ENCODE measurements around the gene MAP2K6.

The MAP2K6 gene

DNA sequence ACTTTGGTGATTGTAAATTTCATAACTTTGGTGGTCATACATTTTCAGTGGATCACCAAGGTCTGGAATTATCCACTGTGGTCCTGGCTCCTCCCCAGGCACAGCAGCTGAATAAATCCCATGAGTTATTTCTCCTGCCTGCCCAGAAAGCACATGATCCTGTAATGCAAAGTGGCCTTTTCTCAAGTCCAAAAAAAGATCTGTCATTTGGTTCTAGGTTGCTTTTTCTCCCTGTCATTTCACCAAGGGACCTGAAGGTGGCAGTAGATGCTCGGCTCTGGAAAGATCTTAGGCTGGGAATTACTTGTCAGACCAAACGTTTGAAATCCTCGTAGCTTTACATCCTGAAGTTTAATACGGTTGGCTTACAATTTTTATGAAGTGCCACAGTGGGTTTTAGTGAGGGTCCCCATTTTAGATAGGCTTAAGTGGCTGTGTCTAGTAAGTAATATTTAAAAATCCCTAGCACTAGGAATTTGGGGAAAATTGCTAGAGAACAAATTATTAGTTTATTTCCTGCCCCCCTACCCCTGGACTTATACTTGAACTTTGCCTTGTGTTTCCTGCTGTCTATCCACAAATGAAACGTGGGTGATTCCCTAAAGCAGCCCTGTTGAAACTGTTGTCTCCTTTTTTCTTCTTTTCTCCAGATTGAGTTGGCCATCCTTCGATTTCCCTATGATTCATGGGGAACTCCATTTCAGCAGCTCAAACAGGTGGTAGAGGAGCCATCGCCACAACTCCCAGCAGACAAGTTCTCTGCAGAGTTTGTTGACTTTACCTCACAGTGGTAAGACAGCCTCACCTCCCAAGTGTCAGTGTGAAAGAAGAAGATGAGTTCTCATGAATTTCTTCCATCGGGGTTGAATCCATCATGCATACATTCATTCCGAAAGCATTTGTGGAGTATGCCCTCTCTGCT is 111.7 kb downstream of the MAP2K6 start:
- Histone ChIP-seq H3K4me1 (ENCODE audit: control insufficient read depth in 1 of 2, insufficient read depth in 2 of 2, low read length in 2 of 2) (no peaks in the 10 kb centered on the region), H3K9me3 (ENCODE audit: control insufficient read depth in 1 of 2, low read length in 2 of 2) (no peaks in the 10 kb centered on the region), H3K27ac (ENCODE audit: low read depth, low read length) (no peak overlapping the region), H3K4me3 (ENCODE audit: low read depth in 1 of 2, low read length in 2 of 2) (no peak overlapping the region), H3K27me3 (ENCODE audit: control insufficient read depth in 1 of 2, insufficient read depth in 2 of 2, low read length in 2 of 2) (no peaks in the 10 kb centered on the region), H3K9ac (ENCODE audit: low read depth in 1 of 2, low read length in 2 of 2) (no peak overlapping the region), H3K36me3 (ENCODE audit: control insufficient read depth in 1 of 2, insufficient read depth in 2 of 2, low read length in 2 of 2) (peaks cover 5 to 23% of the 10 kb centered on the region in 2 donors)

DNA sequence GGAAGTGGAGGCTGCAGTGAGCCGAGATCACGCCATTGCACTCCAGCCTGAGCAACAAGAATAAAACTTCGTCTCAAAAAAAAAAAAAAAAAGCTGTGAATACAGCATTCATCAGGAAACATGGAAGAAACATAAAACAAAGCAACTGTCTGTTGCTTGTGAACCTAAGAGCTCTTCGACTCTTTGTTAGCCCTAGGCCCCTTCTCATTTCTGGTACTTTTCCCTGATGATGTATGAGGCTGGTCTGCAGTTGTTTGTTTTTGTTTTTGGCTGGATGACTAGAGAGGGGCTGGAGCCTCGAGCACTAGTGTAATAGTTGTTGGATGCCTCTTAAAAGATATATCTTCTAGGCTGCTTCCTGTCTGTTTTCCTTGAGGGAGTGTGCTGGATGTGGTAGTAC is 113.5 kb downstream of the MAP2K6 start:
- H3K4me3 ChIP-seq (ENCODE audit: low read depth in 1 of 2, low read length in 2 of 2): no peak overlapping the region
- H3K4me1 ChIP-seq (ENCODE audit: control insufficient read depth in 1 of 2, insufficient read depth in 2 of 2, low read length in 2 of 2): no peaks in the 10 kb centered on the region
- no peak overlapping the region for H3K27ac ChIP-seq (ENCODE audit: low read depth, low read length)
- no peaks in the 10 kb centered on the region for H3K9me3 ChIP-seq (ENCODE audit: control insufficient read depth in 1 of 2, low read length in 2 of 2)
- H3K9ac ChIP-seq (ENCODE audit: low read depth in 1 of 2, low read length in 2 of 2): no peak overlapping the region
- H3K36me3 ChIP-seq (ENCODE audit: control insufficient read depth in 1 of 2, insufficient read depth in 2 of 2, low read length in 2 of 2): peaks cover 4 to 20% of the 10 kb centered on the region in 2 donors
- no peaks in the 10 kb centered on the region for H3K27me3 ChIP-seq (ENCODE audit: control insufficient read depth in 1 of 2, insufficient read depth in 2 of 2, low read length in 2 of 2)

DNA sequence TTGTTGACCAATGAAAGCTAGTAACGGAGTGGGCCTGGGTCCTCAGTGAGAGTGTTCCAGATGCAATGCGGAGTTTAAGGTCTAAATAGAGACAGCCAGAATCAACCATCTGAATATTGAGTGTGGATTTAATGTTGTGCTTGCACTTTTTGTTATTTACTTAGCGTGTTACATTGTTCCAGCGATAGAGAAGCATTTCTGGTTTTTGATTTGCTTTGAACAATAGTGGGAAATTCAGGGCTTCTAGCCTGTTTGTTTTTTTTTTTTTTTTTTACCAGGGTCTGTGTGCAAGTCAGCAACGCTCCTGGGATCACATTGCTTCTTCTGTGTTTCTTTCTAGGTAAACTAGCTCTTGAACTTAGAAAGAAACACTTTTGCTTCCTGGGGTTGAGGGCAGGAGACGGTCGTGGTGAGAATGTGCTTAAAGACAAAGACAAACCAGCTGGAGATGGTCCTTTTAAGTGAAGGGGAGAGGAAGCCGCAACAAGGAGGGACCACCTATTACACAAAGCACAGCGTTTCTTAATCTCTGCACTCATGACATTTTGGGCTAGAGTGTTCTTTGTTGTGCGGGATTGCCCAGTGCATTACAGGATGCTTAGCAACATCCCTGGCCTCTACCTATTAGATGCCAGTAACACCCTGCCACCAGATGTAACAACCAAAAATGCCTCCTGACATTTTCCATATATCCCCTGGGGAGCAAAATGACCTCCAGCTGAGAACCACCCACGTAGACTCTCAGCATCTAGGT is 119.2 kb downstream of the MAP2K6 start:
- peaks cover 3 to 5% of the 10 kb centered on the region in 2 donors for H3K36me3 ChIP-seq (ENCODE audit: control insufficient read depth in 1 of 2, insufficient read depth in 2 of 2, low read length in 2 of 2)
- no peak overlapping the region for H3K27ac ChIP-seq (ENCODE audit: low read depth, low read length)
- H3K4me1 ChIP-seq (ENCODE audit: control insufficient read depth in 1 of 2, insufficient read depth in 2 of 2, low read length in 2 of 2): peaks cover 0 to 9% of the 10 kb centered on the region in 2 donors
- H3K4me3 ChIP-seq (ENCODE audit: low read depth in 1 of 2, low read length in 2 of 2): no peak overlapping the region
- no peaks in the 10 kb centered on the region for H3K9me3 ChIP-seq (ENCODE audit: control insufficient read depth in 1 of 2, low read length in 2 of 2)
- H3K27me3 ChIP-seq (ENCODE audit: control insufficient read depth in 1 of 2, insufficient read depth in 2 of 2, low read length in 2 of 2): no peaks in the 10 kb centered on the region
- no peak overlapping the region for H3K9ac ChIP-seq (ENCODE audit: low read depth in 1 of 2, low read length in 2 of 2)

DNA sequence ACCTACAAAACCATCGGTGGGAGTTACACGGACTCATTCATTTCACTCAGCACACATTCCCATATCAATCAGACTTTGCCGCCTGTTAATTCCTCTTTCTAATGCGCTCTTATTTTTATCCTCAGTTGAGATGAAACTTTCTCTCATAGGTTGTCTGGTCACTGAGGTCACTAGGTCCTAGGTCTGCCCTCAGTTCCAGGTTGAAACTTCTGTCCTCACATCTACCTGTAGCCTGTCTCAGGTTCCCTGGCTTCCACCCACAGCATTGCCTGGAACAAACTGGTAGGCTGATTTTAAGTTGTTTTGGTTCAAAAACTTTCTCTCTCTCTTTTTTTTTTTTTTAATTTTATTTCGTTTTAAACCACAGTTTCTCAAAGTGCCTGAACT is 119.7 kb downstream of the MAP2K6 start:
- no peak overlapping the region for H3K27ac ChIP-seq (ENCODE audit: low read depth, low read length)
- H3K36me3 ChIP-seq (ENCODE audit: control insufficient read depth in 1 of 2, insufficient read depth in 2 of 2, low read length in 2 of 2): peaks cover 3 to 5% of the 10 kb centered on the region in 2 donors
- H3K9ac ChIP-seq (ENCODE audit: low read depth in 1 of 2, low read length in 2 of 2): no peak overlapping the region

DNA sequence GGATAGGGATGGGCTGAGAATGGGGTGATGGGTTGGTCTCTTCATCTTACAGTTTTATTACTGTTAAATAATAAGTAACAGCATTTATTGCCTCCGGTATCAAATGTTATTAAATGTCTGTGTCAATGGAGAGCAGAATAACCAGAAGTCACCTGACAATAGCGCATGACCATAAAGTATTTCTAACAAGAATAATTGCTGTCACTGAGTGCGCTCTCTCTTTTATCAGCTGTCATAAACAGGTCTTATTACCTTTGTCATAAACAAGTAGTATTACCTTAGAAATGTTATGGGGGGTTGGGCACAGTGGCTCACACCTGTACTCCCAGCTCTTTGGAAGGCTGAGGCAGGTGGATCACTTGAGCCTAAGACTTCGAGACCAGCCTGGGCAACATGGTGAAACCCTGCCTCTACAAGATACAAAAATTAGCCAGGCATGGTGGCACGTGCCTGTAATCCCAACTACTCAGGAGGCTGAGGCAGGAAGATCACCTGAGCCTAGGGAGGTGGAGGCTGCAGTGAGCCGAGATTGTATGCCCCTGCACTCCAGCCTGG is 120.6 kb downstream of the MAP2K6 start:
- H3K36me3 ChIP-seq (ENCODE audit: control insufficient read depth in 1 of 2, insufficient read depth in 2 of 2, low read length in 2 of 2): peaks cover 3 to 5% of the 10 kb centered on the region in 2 donors
- no peak overlapping the region for H3K27ac ChIP-seq (ENCODE audit: low read depth, low read length)
- H3K27me3 ChIP-seq (ENCODE audit: control insufficient read depth in 1 of 2, insufficient read depth in 2 of 2, low read length in 2 of 2): no peaks in the 10 kb centered on the region
- H3K9me3 ChIP-seq (ENCODE audit: control insufficient read depth in 1 of 2, low read length in 2 of 2): no peaks in the 10 kb centered on the region
- peaks cover 0 to 18% of the 10 kb centered on the region in 2 donors for H3K4me1 ChIP-seq (ENCODE audit: control insufficient read depth in 1 of 2, insufficient read depth in 2 of 2, low read length in 2 of 2)
- H3K9ac ChIP-seq (ENCODE audit: low read depth in 1 of 2, low read length in 2 of 2): no peak overlapping the region
- H3K4me3 ChIP-seq (ENCODE audit: low read depth in 1 of 2, low read length in 2 of 2): no peak overlapping the region

More for the DNA sequence above, 119.7 kb downstream of the MAP2K6 start:
- Histone ChIP-seq H3K4me1 (ENCODE audit: control insufficient read depth in 1 of 2, insufficient read depth in 2 of 2, low read length in 2 of 2) (peaks cover 0 to 9% of the 10 kb centered on the region in 2 donors), H3K27me3 (ENCODE audit: control insufficient read depth in 1 of 2, insufficient read depth in 2 of 2, low read length in 2 of 2) (no peaks in the 10 kb centered on the region), H3K4me3 (ENCODE audit: low read depth in 1 of 2, low read length in 2 of 2) (no peak overlapping the region), H3K9me3 (ENCODE audit: control insufficient read depth in 1 of 2, low read length in 2 of 2) (no peaks in the 10 kb centered on the region)

DNA sequence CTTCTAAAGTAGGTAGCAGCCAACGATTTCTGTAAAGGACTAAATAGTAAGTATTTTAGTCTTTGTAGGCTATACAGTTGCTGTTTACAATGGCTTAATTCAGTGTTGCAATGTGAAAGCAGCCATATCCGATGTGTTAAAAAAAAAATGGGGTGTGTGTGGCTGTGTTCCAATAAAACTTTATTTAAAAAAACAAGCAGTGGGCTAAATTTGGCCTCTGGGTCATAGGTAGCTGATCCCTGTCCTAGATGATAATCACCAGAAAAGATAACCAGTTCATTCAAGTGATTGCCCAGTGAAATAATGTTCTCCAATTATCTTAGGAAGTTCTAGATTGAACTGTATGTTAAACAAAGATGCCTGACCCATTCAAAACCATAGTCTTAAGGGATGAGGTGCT is 124.3 kb downstream of the MAP2K6 start:
- Histone ChIP-seq H3K36me3 (ENCODE audit: control insufficient read depth in 1 of 2, insufficient read depth in 2 of 2, low read length in 2 of 2) (peaks cover 3 to 11% of the 10 kb centered on the region in 2 donors), H3K4me1 (ENCODE audit: control insufficient read depth in 1 of 2, insufficient read depth in 2 of 2, low read length in 2 of 2) (peaks cover 0 to 20% of the 10 kb centered on the region in 2 donors), H3K9ac (ENCODE audit: low read depth in 1 of 2, low read length in 2 of 2) (no peak overlapping the region), H3K27ac (ENCODE audit: low read depth, low read length) (no peak overlapping the region), H3K27me3 (ENCODE audit: control insufficient read depth in 1 of 2, insufficient read depth in 2 of 2, low read length in 2 of 2) (no peaks in the 10 kb centered on the region), H3K9me3 (ENCODE audit: control insufficient read depth in 1 of 2, low read length in 2 of 2) (no peaks in the 10 kb centered on the region), H3K4me3 (ENCODE audit: low read depth in 1 of 2, low read length in 2 of 2) (no peak overlapping the region)

DNA sequence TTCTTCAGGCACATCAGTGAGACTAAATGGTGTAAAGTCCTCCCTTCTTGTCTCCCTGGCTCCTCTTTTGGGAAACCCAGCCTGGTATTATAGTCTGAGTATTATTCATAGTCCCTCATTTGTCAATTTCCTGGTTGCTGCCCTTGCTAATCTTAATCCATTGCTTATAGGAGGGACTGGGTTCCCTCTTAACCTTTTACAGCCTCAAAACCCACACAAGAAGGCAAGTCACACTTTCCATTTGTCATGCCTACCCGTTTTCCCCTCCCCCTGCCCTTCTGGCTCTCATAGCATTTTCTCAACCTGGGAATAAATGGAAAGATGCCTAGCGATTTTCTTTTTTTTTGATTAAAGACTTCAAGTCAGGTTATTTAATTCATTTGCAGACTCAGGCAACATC is 124.8 kb downstream of the MAP2K6 start:
- Histone ChIP-seq H3K27ac (ENCODE audit: low read depth, low read length) (no peak overlapping the region), H3K36me3 (ENCODE audit: control insufficient read depth in 1 of 2, insufficient read depth in 2 of 2, low read length in 2 of 2) (peaks cover 3 to 11% of the 10 kb centered on the region in 2 donors)

DNA sequence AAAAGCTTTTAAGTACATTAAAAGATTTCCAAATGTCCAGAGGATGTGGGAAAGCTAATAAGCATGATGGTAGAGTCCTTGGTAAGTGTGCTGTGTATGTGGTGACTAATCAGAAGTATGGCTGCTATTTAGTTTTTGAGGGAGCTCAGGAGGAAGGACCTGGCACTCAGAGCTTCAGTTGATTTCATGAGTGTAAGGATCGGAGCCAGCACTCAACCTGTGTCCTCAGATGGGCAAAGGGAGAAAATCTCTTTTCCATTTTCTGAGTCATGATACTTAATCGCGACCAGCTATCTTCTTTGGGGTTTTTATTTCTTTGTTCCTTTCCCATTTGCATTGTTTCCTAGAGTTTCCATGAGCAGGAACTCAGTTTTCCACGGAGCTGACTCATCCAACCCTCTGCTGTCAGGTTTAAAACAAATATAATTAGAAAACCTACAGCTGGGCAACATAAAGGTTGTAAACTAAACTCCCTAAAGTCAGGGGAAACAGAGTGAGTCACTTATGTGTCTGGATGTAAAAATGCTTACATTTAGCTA is 125.4 kb downstream of the MAP2K6 start:
- Histone ChIP-seq H3K4me1 (ENCODE audit: control insufficient read depth in 1 of 2, insufficient read depth in 2 of 2, low read length in 2 of 2) (peaks cover 0 to 16% of the 10 kb centered on the region in 2 donors), H3K9ac (ENCODE audit: low read depth in 1 of 2, low read length in 2 of 2) (no peak overlapping the region), H3K4me3 (ENCODE audit: low read depth in 1 of 2, low read length in 2 of 2) (no peak overlapping the region), H3K36me3 (ENCODE audit: control insufficient read depth in 1 of 2, insufficient read depth in 2 of 2, low read length in 2 of 2) (peaks cover 3 to 11% of the 10 kb centered on the region in 2 donors), H3K9me3 (ENCODE audit: control insufficient read depth in 1 of 2, low read length in 2 of 2) (no peaks in the 10 kb centered on the region), H3K27ac (ENCODE audit: low read depth, low read length) (no peak overlapping the region), H3K27me3 (ENCODE audit: control insufficient read depth in 1 of 2, insufficient read depth in 2 of 2, low read length in 2 of 2) (no peaks in the 10 kb centered on the region)

More for the DNA sequence above, 124.8 kb downstream of the MAP2K6 start:
- H3K4me1 ChIP-seq (ENCODE audit: control insufficient read depth in 1 of 2, insufficient read depth in 2 of 2, low read length in 2 of 2): peaks cover 0 to 20% of the 10 kb centered on the region in 2 donors
- no peak overlapping the region for H3K9ac ChIP-seq (ENCODE audit: low read depth in 1 of 2, low read length in 2 of 2)
- no peaks in the 10 kb centered on the region for H3K27me3 ChIP-seq (ENCODE audit: control insufficient read depth in 1 of 2, insufficient read depth in 2 of 2, low read length in 2 of 2)
- H3K9me3 ChIP-seq (ENCODE audit: control insufficient read depth in 1 of 2, low read length in 2 of 2): no peaks in the 10 kb centered on the region
- no peak overlapping the region for H3K4me3 ChIP-seq (ENCODE audit: low read depth in 1 of 2, low read length in 2 of 2)

DNA sequence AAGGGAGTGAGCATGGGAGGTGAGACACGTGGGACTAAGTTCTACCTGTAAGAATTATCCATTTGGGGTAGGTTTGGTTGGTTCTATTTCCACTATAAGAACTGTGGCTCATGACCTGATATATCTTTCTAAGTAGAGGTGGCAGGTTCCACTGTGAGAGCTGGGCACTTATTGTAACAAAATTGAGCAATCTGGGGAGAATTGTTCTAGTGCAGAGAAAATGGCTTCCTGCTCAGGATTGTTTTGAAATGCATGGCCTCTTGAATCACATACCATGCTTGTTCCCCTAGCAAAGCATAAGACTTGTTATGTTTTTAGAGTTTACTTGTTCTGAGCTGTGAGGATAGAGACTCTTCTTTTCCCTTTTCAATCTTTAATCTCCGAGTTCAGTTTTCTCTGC is 125.9 kb downstream of the MAP2K6 start:
- Histone ChIP-seq H3K27me3 (ENCODE audit: control insufficient read depth in 1 of 2, insufficient read depth in 2 of 2, low read length in 2 of 2) (no peaks in the 10 kb centered on the region), H3K36me3 (ENCODE audit: control insufficient read depth in 1 of 2, insufficient read depth in 2 of 2, low read length in 2 of 2) (peaks cover 3 to 11% of the 10 kb centered on the region in 2 donors), H3K9ac (ENCODE audit: low read depth in 1 of 2, low read length in 2 of 2) (no peak overlapping the region), H3K9me3 (ENCODE audit: control insufficient read depth in 1 of 2, low read length in 2 of 2) (no peaks in the 10 kb centered on the region), H3K4me3 (ENCODE audit: low read depth in 1 of 2, low read length in 2 of 2) (no peak overlapping the region), H3K27ac (ENCODE audit: low read depth, low read length) (no peak overlapping the region), H3K4me1 (ENCODE audit: control insufficient read depth in 1 of 2, insufficient read depth in 2 of 2, low read length in 2 of 2) (peaks cover 0 to 15% of the 10 kb centered on the region in 2 donors)

Measured in duodenal mucosa (tissue), 2 donors.